Activated CD8-positive, alpha-beta memory T cell treated with anti-CD3 and anti-CD28 coated beads, Interleukin-2, amount 50 U/mL, for 4 hours (primary cell): ENCODE measurements around the gene LXN.
A peak's percentile ranks its signal among the peaks of the same experiment; 100 is the strongest.
"Not testable (repeated sequence)": the region's sequence is repeated elsewhere in the genome, so short reads cannot be mapped to it uniquely, and the experiment has no call there.

Experiments used
- DNase-seq: peaks from one replicate; pipeline ENCODE4 v3.0.0-alpha.2; 2020

LXN gene, protein sequence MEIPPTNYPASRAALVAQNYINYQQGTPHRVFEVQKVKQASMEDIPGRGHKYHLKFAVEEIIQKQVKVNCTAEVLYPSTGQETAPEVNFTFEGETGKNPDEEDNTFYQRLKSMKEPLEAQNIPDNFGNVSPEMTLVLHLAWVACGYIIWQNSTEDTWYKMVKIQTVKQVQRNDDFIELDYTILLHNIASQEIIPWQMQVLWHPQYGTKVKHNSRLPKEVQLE

DNA sequence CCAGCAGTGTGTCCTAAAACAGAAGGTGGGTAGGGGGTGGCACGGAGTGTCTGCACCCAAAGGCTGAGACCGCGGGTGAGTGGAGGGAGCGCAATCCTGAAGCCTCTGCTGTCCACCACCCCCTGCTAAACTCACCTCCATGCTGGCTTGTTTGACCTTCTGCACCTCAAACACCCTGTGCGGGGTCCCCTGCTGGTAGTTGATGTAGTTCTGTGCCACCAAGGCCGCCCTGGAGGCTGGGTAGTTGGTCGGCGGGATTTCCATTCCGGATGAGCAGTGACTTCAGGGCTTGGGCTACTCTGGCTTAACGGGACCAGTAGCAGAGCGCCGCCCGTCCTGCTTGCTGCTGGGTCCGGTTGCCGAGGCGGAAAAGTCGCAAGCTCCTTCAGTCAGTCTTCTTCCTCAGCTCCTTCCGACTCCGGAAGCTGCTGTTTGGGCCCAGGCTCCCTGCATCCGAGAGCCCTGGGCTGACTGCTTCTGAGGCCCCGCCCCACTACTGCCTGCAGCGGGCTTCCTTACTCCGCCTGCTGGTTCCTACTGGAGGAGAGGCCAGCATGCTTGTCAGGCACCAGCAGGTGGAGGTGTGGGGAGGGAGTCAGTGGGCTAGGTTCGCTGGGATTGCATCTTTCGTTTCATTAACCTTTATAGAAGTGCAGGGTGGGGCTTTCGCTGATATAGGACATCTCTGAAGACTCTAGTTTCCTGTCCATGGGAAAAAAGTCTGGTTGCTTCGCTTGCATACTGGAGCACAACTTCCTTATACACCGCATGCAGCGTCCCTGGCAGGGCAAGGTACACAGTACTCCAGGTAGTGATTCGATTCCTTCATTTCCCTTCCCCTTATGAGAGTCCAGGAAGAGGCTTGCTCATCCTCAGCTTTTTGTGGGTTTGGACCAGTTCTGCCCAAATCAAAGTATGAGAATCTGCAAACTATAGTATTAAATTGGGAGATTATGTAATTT, at the start of gene LXN:
TSS of gene LXN (minus strand) at position 434 of the 962 bp plus-strand sequence. CDS start at position 264, 170 bp downstream.
- peak; percentile 69 for DNase-seq

DNA sequence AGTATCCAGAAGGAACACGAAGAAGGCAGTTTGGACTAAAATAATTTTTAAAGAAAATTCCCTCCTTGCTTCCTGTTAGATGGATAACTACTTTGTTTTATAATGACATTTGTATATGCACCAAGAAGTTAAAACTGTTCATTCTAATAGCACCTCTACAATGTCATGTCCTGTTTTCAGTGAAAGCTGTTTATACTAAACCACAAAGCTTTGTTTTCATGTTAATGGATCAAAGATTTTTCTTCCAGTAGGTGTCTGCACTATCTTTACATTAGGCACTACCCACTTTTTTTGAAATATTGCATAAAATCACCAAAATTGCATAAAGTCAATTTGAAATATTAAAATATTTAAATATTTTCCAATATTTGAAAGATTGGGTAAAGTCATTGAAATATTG, 49.7 kb upstream of the LXN start:
- DNase-seq, result no peak

DNA sequence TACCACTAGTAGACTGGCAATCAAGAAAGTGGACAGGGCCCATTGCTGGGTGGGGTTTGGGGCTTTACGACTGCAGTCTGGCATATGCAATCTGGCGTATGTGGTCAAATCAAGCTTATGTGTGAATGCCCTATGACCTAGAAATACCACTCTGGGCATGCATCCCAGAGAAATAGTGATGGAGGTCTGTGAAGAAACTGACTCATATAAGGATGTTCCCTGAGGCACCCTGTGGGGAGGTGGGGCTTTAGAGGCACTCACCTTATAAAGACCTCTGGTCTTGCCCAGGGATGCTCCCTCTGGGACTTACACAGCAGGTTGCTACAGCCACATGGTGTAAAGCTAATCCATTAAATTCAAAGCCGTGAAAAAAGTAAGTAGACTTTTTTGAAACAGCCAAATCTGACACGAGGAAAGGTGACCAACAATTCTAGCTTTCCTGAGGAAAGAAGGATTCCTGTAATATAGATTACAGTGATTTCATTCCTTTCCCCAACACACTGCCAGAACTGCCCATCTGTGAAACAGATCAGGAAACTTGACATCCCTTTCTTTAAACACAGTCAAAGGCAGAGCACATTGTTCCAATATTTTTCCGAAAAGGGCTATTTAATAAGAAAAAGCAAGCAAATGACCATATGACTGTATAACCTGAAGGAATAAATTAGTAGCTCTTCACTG, 46.2 kb upstream of the LXN start:
- no peak for DNase-seq

DNA sequence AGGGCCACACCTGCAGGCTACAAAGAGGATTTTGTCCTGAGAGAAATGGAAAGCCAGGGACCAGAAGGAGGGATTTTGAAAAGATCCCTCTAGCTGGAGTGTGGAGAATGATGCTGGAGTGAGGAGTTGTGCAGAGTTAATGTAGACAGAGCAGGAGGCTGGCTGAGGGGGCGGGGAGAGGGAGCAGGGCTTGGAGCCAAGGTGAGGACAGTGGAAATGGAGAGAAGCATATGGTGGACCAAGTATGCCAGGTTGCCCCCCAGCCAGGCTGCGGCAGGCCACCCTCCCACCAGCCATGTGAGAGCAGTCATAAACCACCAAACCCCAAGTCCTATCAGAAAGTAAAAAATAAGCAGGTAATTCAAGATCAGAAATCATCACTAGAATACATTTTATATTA, 45.1 kb upstream of the LXN start:
- DNase-seq, result no peak

DNA sequence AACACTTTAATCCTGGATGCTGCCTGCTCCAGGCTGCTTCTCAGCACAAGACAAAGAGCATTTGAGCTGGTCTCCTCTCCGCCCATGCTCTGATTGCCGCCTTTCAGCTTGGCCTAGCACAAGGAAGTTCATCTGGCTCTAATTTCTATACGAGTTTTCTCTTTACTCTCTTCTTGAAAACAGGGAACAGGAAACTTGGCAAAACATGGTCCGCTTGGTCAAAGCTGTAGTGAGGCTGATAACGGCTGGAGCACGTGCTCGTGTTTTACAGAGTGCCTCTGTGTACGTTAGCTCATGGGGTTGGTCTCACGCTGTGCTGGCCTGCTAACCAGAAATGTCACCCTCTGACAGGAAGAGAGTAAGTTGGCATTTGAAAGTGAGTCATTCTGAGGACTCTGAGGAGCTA, 40.6 kb upstream of the LXN start:
- DNase-seq, result no peak

DNA sequence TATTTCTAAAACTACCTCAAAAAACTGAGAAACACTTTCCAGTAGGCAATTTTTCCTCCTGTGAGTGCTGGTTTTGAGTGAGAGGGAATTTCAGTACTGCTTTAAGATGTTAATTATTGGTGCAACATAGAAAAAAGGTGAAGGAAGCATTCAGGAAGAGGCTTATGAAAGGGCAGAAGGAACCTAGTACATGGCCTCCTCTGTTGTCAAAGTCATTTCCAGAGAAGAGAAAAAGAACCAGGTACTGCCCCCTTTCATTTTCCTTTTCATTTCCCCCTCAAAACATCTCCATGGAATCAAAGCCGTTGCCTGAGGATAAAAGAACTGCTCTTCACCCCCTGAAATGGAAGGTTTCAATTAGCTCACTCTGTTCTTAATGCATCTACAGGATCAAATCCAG, 40.0 kb upstream of the LXN start:
- no peak for DNase-seq

DNA sequence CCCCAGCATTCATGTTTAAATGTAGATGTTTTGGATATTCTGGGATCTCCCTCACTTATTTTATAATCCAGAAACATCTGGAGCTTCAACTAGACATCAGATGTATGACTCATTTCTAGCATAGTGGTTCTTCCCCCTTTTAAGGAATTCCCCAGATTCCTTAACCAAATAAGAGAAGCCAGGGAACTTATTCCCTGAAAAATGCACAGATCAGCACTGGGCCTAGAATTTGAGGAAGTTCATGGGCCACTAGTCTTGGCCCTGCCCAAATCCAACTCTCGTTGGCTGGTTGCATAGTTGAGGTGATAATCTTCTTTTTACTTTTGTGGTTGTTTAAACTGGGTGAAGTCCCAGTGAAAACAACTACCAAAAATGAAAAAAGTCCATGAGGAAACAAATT, 39.4 kb upstream of the LXN start:
- no peak for DNase-seq

DNA sequence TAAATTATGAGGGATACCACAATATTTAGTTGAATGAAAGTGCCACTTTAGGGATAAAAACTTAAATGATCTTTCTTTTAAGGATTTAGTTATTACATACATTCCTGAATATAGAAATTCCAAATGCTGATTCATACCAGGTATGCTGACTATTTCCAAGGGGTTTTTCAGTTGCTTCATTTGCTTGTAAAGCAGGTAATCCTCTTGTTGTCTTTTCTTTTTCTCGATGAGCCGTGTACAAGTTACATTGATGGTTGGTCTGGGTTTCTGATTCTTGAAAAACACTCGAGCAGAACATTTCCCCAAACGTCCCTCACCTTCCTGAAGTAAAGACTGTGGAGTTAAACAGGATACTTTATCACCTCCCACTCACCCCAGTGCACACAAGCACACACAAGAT, 38.2 kb upstream of the LXN start:
- DNase-seq, result no peak

DNA sequence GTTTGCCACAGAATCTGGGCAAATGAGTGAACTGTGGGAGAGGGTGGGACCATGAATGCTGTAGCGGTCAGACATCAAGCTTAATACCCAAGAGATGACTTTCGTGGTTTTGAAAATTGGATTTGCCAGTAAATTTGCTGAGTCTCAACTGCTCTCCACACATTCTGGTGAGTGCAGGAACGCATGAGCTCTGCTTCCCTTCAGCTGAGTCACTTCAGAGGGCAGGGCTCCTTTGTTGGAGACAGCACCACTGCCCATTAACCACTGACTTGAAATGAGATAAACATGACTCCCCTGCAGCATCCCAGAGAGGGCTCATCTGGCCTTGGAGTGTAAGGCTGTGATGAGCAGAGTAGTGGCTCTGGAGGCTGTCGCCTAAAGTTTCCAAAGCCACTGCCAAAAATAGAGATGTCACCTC, 37.2 kb upstream of the LXN start:
- DNase-seq, result no peak

DNA sequence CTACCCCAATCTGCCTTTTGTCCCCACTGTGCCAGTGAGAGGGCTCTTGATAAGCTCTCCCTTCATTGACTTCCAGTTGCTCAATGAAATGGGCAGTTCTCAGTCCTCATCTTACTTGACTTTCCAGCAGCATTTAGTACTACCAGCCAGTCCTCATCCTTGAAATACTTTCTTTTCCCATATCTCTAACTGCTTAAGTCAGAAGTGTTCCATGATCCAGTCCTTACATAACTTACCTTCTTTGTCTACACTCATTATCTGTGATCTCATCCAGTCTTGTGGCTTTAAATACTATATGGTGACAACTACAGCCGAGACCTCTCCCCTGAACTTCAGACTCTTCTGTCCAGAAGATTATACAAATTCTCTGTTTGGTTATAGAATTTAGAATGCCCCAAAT, 31.1 kb upstream of the LXN start:
- DNase-seq, result no peak

DNA sequence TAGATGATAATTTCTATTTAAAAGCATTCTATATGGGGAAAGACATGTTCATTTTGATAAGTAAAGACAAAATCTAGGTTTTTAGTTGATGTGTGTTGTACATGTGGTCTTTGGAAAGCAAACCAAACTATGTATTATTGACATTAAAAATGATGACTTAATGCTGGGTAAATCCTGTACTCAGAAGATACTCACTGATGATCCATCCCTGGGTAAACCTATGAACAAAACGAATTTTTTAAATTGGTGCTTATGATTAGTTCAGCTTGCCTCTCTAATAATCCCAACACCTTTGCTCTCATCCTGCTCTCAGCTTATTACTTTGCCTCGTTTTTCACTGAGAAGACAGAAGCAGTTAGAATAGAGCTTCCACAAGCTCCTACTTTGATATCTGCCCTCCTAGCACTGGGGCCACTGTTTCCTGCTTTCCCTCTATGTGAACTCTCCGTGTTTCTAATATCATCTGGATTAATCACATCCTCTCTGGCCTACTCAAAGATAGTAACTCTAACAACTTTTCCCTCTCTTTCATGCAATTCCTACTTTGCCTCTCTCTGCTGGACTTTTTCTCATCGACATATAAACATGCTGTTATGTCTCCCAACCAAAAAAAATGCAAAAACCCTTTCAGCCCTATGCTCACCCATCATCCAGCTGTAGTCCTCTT, 30.5 kb upstream of the LXN start:
- no peak for DNase-seq

DNA sequence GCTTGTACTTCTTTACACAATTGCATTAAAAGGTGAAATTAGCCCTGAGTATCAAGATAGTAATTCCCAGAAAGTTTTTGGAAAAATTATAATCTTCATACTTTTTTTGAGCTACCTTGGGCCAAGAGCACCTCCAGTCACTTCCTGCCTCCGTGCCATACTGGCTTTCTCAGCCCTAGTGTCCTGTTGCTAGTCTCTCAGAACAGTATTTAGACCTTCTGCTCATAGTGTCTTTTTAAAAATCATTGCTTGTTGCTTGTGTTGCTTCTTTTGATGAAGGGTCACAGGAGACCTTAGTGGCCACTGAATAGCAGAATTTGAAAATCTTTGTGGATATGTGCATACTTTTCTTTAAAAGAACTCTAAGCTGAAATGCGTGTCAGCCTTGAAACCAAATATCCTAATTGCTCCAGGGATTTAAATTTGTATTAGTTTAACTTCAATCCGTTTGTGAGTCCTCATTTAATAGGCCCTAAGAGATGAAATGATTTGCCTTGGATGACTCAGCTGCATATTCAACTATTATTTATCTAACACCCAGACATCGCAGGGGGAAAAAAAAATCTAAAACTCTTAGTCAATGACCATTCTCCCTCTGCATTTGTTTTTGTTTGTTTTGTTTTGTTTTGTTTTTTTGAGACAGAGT, 29.1 kb upstream of the LXN start:
- DNase-seq, result no peak

DNA sequence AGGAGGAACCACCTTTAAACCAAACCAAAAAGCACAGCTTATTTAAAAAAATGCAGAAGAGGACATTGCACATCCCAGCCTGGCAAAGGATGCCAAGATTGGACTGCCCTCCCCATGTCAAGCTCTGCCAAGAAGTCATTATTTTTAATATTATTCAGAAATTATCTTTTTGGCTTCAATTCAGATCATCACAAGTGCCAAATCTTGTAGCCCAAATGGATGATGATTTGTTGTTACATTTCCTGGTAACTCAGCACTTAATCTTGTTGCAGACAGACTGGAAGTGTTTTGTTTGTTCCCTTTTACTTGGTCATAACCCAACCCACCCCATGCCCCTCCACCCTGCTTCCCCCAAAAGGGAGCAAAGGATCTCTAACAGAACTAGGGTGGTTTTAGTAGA, 28.1 kb upstream of the LXN start:
- DNase-seq, result no peak

DNA sequence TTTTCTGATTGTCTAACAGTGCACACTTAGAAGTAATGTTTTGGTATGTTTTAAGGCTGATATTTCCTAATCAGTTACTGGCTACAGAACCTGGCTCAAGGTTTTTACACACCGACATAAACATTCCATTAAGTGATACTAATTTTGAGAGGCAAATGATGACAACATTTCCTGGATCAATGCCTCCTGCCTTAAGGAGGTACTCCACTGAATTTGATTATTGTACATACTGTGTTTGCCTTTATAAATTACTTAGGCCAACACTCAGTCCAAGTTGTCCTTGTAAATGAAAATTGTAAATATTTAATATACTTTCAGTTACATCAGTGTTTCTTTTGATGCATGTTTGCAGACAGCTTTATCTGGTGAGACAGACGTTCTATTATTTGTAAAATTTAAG, 24.2 kb upstream of the LXN start:
- DNase-seq, result no peak

DNA sequence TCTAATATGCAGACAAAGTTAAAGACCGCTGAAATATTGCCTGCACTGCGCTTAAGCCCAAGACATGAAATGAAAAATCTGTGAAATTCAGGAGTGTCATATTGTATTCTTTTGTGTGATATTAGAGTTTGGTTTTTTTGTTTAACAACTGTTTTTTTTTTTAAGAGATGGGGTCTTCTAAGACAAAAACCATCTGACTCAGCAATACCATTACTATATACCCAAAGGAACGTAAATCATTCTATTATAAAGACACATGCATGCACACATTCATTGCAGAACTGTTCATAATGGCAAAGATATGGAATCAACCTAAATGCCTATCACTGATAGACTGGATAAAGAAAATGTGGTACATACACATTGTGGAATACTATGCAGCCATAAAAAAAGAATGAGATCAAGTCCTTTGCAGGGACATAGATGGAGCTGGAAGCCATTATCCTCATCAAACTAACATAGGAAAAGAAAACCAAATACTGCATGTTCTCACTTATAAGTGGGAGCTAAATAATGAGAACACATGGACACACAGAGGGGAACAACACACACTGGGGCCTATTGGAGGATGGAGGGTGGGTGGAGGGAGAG, 21.5 kb upstream of the LXN start:
- not testable (repeated sequence) for DNase-seq

DNA sequence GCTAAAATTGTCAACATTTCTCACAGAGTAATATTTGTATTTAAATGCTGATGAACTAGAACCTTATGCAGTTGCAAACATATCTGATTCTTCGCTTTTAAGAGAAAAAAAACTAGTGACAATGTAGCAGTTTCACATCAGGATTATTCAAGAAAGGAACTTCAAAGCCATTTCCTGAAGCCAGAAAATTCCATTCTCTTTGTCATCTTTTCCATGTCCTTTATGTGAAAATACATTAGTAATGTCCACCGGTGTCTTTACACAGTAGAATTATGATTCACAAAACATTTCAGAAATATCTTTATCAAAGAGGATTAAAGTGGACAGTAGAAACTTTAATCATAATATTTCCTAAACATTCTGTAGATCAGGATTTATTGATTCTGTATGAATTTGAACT, 12.7 kb upstream of the LXN start:
- DNase-seq, result no peak

DNA sequence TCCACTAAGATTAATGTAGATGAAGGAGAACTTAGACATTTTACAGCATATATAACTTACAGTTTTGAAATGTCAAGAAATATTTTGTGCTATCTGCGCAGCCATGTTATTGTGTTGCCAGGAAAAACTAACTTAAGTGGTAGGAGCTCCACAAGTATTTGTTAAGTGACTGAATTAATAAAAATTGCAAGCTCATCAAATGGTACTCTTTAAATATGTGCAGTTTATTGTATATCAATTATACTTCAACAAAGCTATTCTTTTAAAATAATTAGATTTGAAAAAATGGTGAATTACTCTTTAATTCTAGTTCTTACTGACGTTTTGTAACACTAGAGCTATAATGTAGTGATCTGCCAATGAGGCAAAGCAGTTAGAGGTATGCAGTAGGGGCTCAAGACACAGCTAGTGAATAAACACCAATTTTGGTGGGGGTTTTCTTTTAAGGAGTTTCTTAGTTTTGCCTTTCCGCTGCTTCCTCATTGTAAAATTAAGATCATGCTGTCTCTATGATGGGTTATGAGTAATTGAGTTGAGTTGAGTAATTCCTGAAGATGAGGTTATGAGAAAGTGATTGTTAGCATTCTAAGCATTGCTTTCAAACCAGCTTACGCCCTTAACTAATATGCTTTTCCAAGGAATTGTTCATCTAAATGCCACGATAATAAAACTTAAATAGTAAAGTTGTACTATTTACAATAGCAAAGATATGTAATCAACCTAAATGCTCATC, 10.9 kb upstream of the LXN start:
- DNase-seq, result no peak

DNA sequence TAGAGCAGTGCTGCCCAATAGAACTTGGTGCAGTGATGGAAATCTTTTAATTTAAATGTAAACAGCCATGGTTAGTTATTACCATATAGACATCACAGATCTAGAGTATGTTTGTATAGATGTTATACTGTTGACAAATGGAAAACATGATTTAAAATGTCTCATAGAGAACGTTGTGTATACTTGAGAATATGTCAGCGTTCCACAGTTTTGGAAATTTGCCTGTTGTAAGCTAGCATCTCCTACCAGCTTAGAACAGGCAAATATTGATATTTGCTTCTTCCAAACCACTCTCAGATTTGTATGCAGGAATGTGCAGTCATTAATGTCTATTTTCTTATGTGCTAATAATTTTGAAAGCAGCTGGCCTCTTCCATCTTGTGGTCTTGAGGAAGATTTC, 8.4 kb upstream of the LXN start:
- DNase-seq, result no peak

DNA sequence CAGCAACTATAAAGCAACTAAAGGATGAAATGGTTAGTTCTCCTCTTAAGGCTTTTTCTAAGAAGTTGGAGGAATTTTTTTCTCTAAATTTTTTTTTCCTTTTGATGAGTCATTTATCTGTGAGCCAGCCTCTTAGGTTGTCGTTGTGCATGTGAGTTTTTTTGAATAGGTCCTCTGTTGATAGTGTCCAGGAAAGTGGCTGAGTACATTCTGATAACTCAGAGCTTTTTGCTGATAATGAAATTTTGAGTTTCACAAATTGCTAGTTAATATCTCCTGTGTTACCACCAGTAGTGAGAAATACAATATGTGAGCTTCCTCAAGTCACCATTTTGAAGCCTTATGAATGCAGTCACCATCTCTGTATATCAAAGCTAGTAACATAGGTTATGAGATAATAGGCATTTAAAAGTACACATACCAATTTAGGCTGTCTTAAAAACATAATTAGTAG, 7.1 kb upstream of the LXN start:
- no peak for DNase-seq

DNA sequence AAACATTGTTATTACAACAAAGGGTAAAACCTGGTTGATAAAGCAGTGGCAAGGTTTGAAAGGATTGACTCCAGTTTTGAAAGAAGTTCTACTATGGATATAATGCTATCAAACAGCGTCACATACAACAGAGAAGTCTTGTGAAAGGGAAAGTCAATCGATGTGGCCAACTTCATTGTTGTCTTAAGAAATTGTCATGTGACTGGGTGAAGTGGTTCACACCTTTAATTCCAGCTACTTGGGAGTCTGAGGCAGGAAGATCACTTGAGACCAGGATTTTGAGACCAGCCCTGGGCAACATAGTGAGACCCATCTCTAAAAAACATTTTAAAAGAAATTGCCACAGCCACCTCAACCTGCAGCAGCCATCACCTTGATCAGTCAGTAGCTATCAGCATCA, 6.2 kb upstream of the LXN start:
- no peak for DNase-seq

DNA sequence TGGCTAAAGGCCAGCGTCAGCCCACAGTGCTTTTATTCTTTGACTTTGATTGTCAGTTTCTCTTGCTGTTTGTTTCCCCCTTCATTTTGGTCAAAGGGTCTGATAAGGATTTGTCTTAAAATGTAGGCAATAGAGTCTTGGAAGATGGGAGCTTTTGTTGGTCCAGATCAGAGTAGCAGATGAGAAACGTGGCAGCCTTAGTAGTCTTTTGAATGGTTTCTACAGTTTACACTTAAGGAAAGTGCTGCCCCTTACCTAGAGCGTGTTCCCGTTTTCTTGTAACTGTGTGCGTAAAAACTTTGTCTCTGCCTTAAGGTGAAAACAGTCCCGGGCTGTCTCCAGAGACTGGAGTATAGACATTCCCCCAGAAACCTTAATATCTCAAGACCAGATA, 630 bp downstream of the LXN start:
- no peak for DNase-seq

DNA sequence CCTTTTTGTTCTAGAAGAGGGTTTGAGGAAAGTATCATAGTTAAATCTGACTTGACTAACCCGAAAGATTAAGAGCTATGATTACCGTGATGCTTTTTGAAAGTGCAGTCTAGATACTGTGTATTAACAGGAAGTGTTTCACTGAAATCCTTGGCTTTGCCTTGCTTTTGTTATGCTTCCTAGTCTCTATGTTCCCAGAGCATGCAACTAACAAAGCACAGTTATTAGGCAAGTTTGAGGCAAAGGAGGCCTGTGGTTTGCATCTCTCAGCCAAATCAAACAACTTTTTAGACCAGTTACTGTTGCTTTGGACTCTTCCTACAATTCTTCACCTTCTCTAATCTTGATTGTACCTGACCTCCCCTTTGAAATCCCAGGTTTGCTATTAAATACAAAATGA, 3.9 kb downstream of the LXN start:
- no peak for DNase-seq
